Midbrain (tissue), 1 donor: ENCODE results near the gene NDUFA3.

Experiments used
- DNase-seq: peaks from one replicate; lab custom pipeline; 2025; lab: John Stamatoyannopoulos, UW

Gene NDUFA3

DNA sequence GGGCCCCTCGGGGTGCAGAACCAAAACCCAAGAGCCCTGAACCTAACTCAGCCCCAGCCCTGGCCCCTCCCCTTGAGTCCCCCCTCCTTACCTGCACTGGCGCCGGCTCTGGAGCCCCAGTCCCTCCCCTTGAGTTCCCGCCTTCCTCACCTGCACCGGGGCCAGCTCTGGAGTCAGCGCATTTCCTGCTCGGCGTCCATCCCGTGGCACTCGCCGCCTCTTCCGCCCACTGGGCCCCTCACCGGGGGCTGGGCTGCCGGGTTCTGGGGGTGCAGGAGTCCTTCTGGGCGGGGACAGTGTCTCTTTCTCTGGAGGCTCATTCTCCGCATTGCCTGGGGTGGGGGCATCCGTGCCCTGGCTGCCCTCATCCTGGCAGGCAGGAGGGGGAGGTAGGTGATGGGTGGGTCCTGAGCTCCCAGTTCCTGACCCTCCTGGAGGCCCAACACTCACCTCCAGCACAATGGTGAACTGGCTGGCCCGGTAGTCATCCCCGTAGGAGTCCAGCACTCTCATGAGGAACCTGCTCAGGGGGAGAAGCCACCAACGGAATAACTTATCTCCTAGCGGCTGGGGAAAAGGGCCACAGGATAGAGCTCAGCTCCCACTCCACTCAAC is 5.3 kb downstream of the NDUFA3 start:
- DNase-seq, result no peak

DNA sequence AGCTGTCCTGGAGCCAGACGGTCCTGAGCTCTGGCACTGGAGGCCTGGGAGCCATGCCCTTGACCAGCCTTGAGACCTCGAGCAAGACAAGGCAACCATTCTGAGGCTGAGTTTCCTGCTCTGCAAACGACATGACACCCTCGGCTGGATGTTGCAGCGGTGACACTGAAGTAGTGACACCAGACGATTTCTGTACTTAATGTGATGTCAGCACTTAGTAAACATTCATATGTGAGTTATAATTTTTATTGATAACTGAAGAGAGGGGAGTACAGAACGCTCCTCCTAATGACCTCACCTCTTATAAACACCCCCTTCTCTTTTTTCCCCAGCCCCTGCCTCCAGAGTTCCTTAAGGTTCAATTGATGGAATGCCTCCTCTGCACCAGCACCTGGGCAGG is 5.8 kb downstream of the NDUFA3 start:
- DNase-seq, result no peak

DNA sequence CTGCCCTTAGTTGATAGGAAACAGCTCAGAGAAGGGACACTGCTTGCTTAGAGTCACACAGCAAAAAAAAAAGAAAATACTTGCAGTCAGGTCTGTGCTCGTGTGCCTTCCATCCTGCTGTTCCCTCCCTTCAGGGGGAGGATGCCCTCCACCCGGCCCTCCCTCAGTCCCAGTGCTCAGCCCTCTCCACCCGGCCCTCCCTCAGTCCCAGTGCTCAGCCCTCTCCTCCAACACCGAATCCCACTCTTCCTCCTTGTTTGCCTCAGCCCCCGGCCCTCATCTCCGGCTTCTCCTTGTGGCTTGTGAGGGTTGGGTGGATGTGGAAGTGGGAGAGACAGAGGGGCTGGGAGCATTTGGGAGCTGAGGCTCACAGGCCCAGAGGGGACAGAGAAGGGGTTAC is 7.0 kb downstream of the NDUFA3 start:
- no peak for DNase-seq

DNA sequence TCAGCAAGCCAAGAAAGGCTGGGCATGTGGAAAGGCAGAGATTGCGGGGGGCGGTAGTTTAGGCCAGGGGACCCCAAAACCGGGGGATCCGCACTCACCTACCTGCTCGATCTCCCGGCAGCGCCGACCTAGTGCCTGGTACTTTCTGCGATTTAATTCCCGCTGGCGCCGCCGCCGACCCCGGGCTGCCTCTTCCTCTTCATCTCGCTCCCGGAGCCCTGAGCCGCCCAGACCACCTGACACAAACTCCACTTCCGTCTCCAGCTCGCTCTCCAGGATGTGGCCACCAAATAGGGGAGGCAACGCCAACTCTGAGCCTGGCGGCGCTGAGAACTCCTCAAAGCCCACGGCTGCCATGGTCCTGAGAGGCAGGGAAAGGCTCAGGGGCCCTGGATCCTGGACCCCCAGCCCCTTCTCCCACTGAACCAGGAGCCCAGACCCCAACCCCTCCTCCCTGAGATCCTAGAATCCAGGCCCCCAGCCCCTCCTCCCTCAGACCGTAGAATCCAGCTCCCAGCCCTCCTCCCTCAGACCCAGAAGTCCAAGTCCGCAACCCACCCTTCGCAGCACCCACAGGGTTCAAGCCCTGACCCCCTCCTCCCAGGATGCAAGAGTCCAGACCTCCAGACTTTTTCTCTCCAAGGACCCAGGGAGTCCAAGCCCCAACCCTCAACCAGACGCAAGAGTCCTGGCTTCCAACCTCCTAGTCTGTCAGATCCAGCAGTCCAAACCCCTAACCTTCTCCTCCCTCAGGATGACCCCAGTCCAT is 11.9 kb downstream of the NDUFA3 start:
- DNase-seq, result peak; percentile 40

DNA sequence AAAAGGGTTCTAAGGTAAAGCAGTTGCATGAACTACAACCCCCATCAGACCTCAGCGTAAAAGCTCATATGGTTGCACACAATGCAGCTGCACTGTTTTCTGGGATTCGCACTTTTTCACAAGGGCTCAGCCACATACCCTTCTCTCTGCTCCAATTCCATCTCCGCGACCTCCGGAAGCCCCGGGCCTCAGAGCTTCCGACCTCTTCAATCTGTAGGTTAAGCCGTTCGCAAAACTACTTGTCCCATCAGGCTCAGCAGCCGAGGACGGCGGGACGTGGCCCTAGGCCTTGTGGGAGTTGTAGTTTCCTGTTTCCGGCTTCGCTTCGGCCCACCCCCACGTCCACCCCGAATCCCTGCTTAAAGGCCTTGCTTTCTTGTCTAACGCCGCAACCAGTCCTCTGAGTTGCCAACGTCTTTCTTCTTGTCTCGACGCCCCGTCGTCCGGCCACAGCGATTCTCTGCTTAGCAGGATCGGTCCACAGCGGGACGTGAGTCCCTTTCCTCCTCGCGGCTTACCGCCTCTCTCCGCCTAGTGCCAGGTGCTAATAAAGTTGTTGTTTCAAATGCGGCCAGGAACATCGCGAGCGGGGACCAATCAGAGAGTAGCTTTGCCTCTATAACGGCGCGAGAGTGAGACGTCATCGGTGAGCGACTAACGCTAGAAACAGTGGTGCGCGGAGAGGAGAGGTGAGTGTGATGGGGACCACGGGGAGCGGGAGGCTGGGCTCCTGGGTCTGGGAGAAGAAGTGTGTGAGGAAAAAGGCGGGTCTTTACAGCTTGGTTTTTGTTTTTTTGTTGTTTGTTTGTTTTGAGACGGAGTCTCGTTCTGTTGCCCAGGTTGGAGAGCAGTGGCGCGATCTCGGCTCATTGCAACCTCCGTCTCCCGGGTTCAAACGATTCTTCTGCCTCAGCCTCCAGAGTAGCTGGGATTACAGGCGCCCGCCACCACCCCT is 12.7 kb downstream of the NDUFA3 start, which contains the start of the genes PRPF31 and TFPT:
Gene PRPF31 (plus strand): TSS at position 646 of the 955 bp plus-strand sequence. CDS start 2,525 bp downstream, outside the sequence.
Gene TFPT (minus strand): TSS at position 549 of the 955 bp plus-strand sequence. CDS start 388 bp downstream, at position 161.
- peak; percentile 98 for DNase-seq

DNA sequence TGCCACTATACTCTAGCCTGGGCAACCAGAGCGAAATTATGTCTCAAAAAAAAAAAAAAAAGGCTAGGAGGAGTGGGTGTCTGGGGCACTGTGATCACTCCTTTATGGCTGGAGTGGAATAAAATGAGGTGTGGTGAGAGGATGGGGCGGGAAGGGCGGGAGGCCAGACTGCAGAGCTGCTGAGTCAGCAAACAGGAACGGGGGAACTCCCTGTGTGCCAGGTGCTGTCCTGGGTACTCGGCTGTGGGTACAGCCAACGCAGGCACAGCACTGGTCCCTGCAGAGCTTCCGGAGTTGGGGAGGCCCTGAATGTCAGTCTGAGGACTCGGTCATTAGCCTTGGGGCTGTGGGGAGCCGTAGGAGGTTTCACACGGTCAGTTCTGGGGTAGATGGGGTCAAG is 18.6 kb downstream of the NDUFA3 start:
- no peak for DNase-seq

DNA sequence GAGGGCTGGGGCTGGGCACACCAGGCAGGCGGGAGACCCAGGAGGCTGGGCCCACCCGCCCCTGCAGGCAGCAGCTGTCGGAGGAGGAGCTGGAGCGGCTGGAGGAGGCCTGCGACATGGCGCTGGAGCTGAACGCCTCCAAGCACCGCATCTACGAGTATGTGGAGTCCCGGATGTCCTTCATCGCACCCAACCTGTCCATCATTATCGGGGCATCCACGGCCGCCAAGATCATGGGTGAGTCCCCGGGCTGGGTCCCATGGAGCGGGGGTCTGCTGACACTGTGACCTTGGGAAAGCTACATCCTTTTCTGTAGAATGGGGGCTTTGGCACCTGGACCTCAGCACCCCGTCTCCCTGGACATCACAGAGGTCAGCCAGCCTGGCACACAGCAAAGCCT is 21.0 kb downstream of the NDUFA3 start:
- no peak for DNase-seq

DNA sequence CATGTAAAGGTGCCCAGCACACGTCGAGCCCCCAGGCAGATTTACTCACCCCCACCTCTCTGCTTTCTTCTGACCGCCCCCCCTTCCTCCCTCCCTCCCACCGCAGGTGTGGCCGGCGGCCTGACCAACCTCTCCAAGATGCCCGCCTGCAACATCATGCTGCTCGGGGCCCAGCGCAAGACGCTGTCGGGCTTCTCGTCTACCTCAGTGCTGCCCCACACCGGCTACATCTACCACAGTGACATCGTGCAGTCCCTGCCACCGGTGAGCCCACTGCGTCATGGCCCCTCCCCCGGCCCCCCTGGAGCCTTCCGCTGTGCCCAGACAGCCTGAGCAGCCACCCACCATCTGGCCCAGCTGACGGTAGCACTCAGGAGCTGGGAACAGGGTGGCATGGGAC is 21.7 kb downstream of the NDUFA3 start:
- no peak for DNase-seq

DNA sequence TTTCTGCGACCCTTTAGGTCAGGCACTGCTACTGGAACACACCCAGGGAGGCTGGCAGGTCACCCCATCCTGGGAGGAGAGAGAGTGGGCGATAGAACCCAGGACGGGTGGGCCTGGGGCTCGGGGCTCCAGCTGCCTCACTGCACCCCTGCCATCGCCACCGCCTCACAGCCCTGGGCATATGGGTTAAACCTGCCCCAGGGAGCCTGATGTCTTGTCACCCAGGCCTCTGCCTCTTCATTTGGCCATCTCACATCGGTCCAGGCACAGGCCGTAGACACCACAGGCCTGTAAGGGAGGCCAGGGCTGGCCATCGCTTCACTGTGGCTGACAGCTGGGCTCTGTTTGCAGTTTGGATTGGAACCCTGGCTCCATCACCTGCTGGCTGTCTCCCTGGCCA is 23.1 kb downstream of the NDUFA3 start:
- DNase-seq, result no peak

DNA sequence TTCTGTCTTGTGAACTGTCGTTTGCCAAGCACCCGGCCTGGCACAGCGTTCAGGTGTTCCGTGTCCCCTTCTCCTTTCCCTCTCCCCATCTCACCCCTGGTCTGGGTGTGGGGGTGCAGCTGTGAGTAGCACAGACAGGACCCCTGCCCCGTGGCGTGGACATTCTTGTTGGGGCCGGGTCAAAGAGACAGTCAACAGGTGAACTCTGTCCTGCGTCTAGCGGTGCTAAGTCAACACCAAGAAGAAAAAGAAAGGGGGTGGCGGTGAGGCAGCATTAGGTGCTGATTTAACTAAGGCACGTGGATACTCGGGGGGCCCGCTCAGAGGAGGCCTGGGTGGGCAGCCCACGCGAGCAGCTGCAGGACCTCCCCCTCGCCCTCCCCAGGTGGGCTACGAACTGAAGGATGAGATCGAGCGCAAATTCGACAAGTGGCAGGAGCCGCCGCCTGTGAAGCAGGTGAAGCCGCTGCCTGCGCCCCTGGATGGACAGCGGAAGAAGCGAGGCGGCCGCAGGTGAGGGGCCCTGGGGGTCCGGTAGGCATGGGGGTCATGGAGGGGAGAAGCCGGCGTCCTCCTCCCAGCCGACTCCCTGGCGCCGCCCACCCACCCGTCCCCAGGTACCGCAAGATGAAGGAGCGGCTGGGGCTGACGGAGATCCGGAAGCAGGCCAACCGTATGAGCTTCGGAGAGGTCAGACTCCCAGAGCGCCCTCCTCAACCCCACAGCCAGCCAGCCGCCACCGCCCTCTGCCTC is 25.2 kb downstream of the NDUFA3 start:
- no peak for DNase-seq

DNA sequence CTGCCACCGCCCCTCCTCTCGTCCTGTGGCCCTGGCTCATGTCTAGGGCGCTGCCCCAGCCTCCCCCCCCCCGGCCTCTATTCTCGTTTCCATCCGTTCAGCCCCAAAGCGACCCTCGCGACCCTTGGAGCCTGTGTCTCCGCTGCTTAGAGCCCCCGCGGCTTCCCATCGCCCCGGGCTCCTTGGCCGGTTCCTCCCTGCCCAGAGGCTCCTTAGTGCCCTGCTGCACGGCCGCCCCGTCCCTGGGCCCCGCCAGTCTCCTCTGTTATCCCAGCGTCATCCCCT is 25.7 kb downstream of the NDUFA3 start:
- DNase-seq, result no peak

DNA sequence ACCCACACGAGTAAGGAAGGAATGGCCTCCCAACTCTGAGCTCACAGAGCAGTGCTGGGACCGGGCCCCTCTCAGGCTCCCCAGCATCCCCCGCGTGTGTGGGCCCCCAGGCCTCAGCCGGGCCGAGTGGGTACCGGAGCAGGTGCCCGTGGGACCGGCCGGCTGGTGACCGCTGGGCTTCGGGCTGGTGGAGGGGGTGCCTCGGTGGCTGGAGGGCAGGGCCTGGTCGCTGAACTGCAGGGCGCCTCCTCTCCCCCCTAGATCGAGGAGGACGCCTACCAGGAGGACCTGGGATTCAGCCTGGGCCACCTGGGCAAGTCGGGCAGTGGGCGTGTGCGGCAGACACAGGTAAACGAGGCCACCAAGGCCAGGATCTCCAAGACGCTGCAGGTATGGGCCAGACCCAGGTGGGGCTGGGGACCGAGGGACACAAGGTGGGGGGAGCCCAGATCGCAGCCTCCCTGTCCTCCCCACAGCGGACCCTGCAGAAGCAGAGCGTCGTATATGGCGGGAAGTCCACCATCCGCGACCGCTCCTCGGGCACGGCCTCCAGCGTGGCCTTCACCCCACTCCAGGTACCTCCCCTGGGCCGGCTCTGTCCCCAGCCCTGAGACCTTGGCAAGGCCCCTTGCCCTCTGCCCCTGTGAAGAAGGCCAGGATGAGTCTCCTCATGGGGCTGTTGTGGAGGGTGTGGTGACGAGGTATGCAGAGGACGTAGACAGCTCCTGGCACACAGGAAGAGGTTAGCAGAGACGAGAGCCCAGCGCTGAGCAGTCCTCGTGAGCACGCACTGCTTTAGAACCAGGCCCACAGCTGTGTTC is 26.4 kb downstream of the NDUFA3 start:
- DNase-seq, result no peak

DNA sequence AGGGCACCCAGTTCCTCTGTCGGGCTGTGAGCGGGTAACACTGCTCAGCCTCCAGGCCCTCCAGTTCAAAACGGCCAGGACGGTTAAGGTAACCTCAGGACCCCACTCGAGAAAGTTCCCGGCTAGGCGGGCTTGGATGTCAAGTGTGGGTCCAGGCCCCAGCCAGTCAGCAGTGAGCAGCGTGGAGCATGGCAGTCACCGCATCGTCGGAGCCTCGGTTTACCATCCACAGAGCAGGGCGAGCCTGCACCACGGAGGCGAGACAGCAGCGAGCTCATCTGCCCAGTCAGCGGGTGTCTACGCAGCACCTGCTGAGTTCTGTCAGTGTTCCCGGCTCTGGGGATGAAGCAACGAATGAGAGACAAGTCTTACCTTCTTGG is 27.0 kb downstream of the NDUFA3 start:
- no peak for DNase-seq

DNA sequence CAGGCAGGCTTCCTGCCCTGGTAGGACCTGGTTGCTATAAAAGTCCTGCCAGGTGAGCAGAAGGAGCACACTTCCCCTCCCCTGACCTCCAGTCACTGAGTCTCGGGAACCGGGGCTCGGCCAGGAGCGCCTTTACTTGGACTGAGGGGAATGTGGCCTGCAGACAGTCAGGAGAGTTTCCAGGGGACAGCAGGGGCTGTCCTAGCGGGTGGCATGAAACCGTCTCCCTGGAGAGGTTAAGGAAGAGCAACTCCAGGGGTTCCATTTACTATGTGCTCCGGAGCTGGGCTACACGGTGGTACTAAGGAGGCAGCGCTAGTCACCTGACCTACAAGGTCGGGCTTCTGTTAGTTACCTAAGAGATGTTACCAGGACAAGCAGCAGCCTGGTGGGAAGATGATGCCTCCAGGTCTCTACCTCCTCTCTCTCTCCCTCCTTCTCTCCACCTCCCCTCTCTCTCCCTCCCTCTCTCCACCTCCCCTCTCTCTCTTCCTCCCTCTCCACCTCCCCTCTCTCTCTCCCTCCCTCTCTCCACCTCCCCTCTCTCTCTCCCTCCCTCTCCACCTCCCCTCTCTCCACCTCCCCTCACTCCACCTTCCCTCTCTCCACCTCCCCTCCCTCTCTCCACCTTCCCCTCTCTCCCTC is 30.8 kb downstream of the NDUFA3 start:
- no peak for DNase-seq

DNA sequence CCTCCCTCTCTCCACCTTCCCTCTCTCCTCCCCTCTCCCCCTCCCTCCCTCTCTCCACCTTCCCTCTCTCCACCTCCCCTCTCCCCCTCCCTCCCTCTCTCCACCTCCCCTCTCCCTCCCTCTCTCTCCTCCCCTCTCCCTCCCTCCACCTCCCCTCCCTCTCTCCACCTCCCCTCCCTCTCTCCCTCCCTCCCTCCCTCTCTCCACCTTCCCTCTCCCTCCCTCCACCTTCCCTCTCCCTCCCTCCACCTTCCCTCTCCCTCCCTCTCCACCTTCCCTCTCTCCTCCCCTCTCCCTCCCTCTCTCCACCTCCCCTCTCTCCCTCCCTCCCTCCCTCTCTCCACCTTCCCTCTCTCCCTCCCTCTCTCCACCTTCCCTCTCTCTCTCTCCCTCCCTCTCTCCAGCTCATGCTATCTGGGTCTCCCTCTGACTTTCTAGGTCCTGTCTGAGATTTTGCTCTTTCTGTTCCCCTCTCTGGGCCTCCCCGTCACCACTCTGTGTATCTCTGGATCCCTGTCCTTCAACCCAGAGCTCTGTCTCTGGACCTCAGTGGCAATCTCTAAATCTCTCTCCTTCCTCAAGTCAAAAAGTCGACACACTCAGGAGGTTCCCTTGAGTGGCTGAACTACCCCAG is 31.4 kb downstream of the NDUFA3 start:
- no peak for DNase-seq

DNA sequence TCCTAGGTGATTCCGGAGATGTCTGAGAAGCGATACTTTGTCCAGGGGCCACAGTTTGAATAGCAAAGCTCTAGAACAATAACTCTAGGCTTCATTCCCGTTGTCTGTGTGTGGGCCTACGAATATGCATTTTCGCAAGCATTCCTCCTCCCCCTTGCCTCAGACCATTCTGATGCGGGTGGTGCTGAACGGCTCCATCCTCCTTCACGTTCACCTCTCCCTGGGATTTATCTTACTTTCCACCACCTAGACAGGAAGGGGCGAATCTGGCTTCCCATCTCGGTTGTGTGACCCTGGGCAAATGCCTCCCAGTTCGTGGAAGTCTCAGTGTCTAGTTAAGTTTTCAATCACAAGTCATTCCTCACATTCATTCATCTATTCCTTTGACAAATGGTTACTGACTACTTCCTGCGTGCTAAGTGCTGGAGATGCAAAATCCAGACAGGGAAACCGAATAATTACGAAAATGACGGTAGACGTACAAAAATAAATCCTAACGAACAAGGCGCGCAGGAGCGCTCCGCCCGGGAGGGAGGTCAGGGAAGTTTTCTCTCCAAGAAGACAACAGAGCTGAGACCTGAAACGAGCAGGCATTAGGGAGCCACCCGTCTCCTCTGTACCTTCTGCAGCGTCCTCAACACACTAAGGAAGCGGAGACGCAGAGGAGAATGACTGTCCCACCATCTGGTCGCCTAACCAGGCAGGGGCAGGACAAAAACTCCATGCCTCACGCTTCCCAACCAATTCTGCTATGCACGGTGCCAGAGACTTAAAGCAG is 33.6 kb downstream of the NDUFA3 start:
- no peak for DNase-seq

DNA sequence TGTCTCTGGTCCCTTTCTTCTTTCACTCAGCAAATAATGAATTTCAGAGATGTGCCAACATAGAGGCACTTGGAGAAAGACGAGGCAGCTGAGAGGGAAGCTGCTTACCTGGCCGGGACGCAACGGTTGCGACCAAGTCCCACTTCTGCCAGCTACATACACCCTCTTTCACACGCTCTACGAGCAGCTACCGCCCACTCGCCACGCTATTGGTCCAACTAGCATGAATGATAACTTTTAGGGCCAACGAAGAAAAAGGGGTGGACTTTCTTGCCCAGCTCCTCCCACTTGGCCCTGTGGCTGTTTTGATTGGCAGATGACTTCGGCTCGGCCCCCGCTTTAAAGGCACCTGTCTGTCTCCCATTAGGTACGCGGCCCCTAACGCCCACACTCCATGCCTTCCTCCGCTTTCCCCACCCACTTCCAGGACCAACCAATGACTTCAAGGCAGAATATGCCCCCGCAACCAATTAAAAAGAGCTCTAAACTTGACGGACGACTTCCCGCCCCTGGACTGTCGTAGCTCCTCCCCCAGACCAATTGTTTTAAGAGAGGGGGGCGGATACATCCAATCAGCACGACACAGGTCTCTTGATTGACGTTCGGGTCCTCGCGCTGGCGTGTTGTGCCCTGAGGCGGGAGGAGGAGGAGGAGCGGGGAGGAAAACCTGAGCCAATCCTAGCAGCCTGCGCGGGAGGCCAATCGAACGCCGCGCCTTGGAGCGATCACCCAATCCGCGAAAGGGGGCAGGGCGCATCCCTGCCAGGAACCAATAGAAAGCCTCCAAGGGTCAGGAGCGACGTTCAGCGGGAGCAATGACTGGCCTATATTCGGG is 34.4 kb downstream of the NDUFA3 start:
- DNase-seq, result peak; percentile 100
